Peyer's patch (tissue), 4 donors: ENCODE results near the gene CEACAM5. TPM values are rescaled to one million over a fixed set of nuclear protein-coding genes. Genes with fewer than 3 reads are reported as not detected.

Source experiments
- DNase-seq, 3 donors: peaks; one replicate each; pipeline ENCODE4 v3.0.0-alpha.2; 2017 to 2019
- H3K27ac ChIP-seq, 4 donors: fragments of 200-600 bp; sonication (generic); one replicate each; pipeline ENCODE4 v1.5.1; 2016 to 2019
- H3K27me3 ChIP-seq, 2 donors: fragments of 200-600 bp; sonication (generic); one replicate each; pipeline ENCODE4 v1.5.1; 2019
- H3K36me3 ChIP-seq, 3 donors: fragments of 200-600 bp; sonication (generic); one replicate each; pipeline ENCODE4 v1.5.1; 2016 to 2019
- H3K4me1 ChIP-seq, 4 donors: fragments of 200-600 bp; sonication (generic); one replicate each; pipeline ENCODE4 v1.5.1; 2016 to 2019
- H3K4me3 ChIP-seq, 4 donors: fragments of 200-600 bp; sonication (generic); 1 replicate in 3 of 4; 2 replicates in 1 of 4; pipeline ENCODE4 v1.5.1; 2016 to 2019; ENCODE audit warnings: mild to moderate bottlenecking in 1 of 4
- H3K9me3 ChIP-seq, 4 donors: fragments of 200-600 bp; sonication (generic); one replicate each; pipeline ENCODE4 v1.5.1; 2016 to 2019; ENCODE audit warnings: mild to moderate bottlenecking in 1 of 4
- CTCF ChIP-seq, 6 experiments: fragments of 450-650 bp in 4 of 6; fragments of 200-600 bp in 2 of 6; sonication (generic) in 1 of 6; IDR thresholded peaks; one replicate each; pipeline ENCODE4 v1.5.1; 2017 to 2019; ENCODE audit warnings: antibody characterized with exemption in 6 of 6, mild to moderate bottlenecking in 3 of 6, moderate library complexity in 1 of 6
- POLR2A ChIP-seq, 2 donors: fragments of 450-650 bp; IDR thresholded peaks; one replicate each; pipeline ENCODE4 v1.5.1; 2017; ENCODE audit warnings: antibody characterized with exemption in 2 of 2, mild to moderate bottlenecking in 2 of 2, moderate library complexity in 2 of 2
- total RNA-seq, 4 donors: library from RNA; depleted of rRNA; stranded (reverse); fragments of >200 nt; gene quantifications; one replicate each; pipeline ENCODE4 v1.1.0, GENCODE V29; 2016

The CEACAM5 gene
- total RNA-seq, 4 donors from 2014 or later = 63.9 to 113 (median 99.3) TPM

DNA sequence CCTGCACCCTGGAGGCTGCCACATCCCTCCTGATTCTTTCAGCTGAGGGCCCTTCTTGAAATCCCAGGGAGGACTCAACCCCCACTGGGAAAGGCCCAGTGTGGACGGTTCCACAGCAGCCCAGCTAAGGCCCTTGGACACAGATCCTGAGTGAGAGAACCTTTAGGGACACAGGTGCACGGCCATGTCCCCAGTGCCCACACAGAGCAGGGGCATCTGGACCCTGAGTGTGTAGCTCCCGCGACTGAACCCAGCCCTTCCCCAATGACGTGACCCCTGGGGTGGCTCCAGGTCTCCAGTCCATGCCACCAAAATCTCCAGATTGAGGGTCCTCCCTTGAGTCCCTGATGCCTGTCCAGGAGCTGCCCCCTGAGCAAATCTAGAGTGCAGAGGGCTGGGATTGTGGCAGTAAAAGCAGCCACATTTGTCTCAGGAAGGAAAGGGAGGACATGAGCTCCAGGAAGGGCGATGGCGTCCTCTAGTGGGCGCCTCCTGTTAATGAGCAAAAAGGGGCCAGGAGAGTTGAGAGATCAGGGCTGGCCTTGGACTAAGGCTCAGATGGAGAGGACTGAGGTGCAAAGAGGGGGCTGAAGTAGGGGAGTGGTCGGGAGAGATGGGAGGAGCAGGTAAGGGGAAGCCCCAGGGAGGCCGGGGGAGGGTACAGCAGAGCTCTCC lies 6.9 kb upstream of the CEACAM5 start:
- H3K27ac ChIP-seq = no peak overlapping the region
- peak in 1 of 3 donors; percentile 45 for DNase-seq
- no peak overlapping the region for H3K4me3 ChIP-seq
- TF ChIP-seq POLR2A (IDR thresholded peaks at IDR 0.05) (no peak), CTCF (IDR thresholded peaks at IDR 0.05) (peak in 4 of 6 experiments; percentile 10 to 44 (median 32))
- no peaks in the 10 kb centered on the region for H3K27me3 ChIP-seq
- no peaks in the 10 kb centered on the region for H3K36me3 ChIP-seq
- peaks cover 0 to 5% (median 0%) of the 10 kb centered on the region in 4 donors for H3K4me1 ChIP-seq
- H3K9me3 ChIP-seq = no peaks in the 10 kb centered on the region

- no peak for DNase-seq
- no peak overlapping the region for H3K4me3 ChIP-seq
- no peaks in the 10 kb centered on the region for H3K36me3 ChIP-seq
- no peak for TF ChIP-seq POLR2A (IDR thresholded peaks at IDR 0.05)
- no peak for TF ChIP-seq CTCF (IDR thresholded peaks at IDR 0.05)
- no peaks in the 10 kb centered on the region for H3K9me3 ChIP-seq
- H3K27me3 ChIP-seq = no peaks in the 10 kb centered on the region
- H3K4me1 ChIP-seq = peaks cover 0 to 6% (median 0%) of the 10 kb centered on the region in 4 donors
- H3K27ac ChIP-seq = no peak overlapping the region
Observed at GRCh38 chr19:41702171-41702651, 6.2 kb upstream of the CEACAM5 start.

- no peaks in the 10 kb centered on the region for H3K9me3 ChIP-seq
- peak in 1 of 3 donors; percentile 25 for DNase-seq
- TF ChIP-seq CTCF (IDR thresholded peaks at IDR 0.05) (no peak), POLR2A (IDR thresholded peaks at IDR 0.05) (no peak)
- H3K27me3 ChIP-seq = no peaks in the 10 kb centered on the region
- peaks cover 0 to 13% (median 0%) of the 10 kb centered on the region in 4 donors for H3K4me1 ChIP-seq
- no peaks in the 10 kb centered on the region for H3K36me3 ChIP-seq
- H3K27ac ChIP-seq = no peak overlapping the region
- no peak overlapping the region for H3K4me3 ChIP-seq
Observed at GRCh38 chr19:41703602-41704293, 4.7 kb upstream of the CEACAM5 start.

DNA sequence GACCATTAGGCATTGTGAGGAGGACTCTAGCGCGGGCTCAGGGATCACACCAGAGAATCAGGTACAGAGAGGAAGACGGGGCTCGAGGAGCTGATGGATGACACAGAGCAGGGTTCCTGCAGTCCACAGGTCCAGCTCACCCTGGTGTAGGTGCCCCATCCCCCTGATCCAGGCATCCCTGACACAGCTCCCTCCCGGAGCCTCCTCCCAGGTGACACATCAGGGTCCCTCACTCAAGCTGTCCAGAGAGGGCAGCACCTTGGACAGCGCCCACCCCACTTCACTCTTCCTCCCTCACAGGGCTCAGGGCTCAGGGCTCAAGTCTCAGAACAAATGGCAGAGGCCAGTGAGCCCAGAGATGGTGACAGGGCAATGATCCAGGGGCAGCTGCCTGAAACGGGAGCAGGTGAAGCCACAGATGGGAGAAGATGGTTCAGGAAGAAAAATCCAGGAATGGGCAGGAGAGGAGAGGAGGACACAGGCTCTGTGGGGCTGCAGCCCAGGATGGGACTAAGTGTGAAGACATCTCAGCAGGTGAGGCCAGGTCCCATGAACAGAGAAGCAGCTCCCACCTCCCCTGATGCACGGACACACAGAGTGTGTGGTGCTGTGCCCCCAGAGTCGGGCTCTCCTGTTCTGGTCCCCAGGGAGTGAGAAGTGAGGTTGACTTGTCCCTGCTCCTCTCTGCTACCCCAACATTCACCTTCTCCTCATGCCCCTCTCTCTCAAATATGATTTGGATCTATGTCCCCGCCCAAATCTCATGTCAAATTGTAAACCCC lies 2.8 kb upstream of the CEACAM5 start:
- DNase-seq = peak in 1 of 3 donors; percentile 46
- H3K4me1 ChIP-seq = peaks cover 0 to 7% (median 0%) of the 10 kb centered on the region in 4 donors
- H3K27ac ChIP-seq = no peak overlapping the region
- no peaks in the 10 kb centered on the region for H3K36me3 ChIP-seq
- no peak for TF ChIP-seq CTCF (IDR thresholded peaks at IDR 0.05)
- TF ChIP-seq POLR2A (IDR thresholded peaks at IDR 0.05) = no peak
- no peaks in the 10 kb centered on the region for H3K27me3 ChIP-seq
- H3K9me3 ChIP-seq = no peaks in the 10 kb centered on the region
- H3K4me3 ChIP-seq = no peak overlapping the region

GRCh38 chr19:41706741-41707501 lies 1.5 kb upstream of the CEACAM5 start:
- Histone ChIP-seq H3K4me3 (peak overlapping the region; percentile 28 to 56 (median 43)), H3K27ac (peak overlapping the region in 2 of 4 donors; percentile 36 to 45), H3K9me3 (no peaks in the 10 kb centered on the region), H3K4me1 (peaks cover 0 to 7% (median 0%) of the 10 kb centered on the region in 4 donors), H3K36me3 (no peaks in the 10 kb centered on the region), H3K27me3 (no peaks in the 10 kb centered on the region)
- TF ChIP-seq POLR2A (IDR thresholded peaks at IDR 0.05) (peak in 1 of 2 donors; percentile 17), CTCF (IDR thresholded peaks at IDR 0.05) (peak; percentile 5 to 100 (median 90))
- DNase-seq = peak; percentile 43 to 88 (median 87)
